Measurements from ENCODE around the gene SNX6.

Gene SNX6

DNA sequence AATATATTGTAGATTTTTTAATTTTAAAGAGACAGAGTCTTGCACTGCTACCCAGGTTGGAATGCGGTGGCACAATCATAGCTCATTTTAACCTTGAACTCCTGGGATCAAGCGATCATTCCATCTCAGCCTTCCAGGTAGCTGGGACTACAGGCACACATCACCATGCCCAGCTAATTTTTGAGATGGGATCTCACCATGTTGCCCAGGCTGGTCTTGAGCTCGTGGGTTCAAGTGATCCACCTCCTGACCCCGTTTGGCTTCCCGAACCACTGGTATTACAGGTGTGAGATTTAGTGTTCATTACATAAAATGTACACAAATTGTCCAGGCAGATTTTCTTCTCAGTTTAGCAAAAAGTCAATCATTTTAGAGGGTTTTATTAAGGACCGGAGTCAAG is 13.6 kb downstream of the SNX6 start:
- H3K36me3 ChIP-seq (ENCODE audit: control insufficient read depth, low read length): peaks cover 8% of the 10 kb centered on the region

DNA sequence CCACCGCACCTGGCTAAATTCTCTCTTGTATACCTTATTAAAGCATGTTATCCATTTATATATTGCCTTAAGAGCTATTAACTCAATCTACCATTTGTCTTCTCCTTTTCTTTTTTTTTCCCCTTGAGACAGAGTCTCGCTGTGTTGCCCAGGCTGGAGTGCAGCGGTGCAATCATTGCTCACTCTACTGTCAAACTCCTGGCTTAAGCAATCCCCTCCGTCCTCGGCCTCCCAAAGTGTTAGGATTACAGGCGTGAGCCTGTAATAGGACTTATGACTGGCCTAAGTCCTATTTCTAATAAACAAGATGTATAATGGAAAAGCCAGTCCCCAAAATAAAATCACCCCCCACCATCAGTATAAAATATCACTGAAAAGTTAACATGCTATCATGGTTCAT is 14.4 kb downstream of the SNX6 start:
- Histone ChIP-seq H3K27me3 (ENCODE audit: control insufficient read depth, low read length) (no peaks in the 10 kb centered on the region), H3K9me2 (replicated peaks; ENCODE audit: control insufficient read depth, low read length) (no peaks in the 10 kb centered on the region), H3K79me2 (ENCODE audit: control insufficient read depth, low read length) (no peaks in the 10 kb centered on the region), H3F3A (ENCODE audit: control insufficient read depth, insufficient read depth) (0 out of 2 replicates have a peak, but pooled peaks cover 1% of the 10 kb centered on the region), H3K4me1 (ENCODE audit: control insufficient read depth, low read length) (no peaks in the 10 kb centered on the region), H3K9me3 (ENCODE audit: control insufficient read depth, insufficient read depth, low read length) (no peaks in the 10 kb centered on the region), H3K4me3 (ENCODE audit: low read length) (no peak overlapping the region), H3K27ac (ENCODE audit: low read depth, low read length) (no peak overlapping the region), H3K36me3 (ENCODE audit: control insufficient read depth, low read length) (peaks cover 4% of the 10 kb centered on the region), H3K4me2 (ENCODE audit: low read length) (no peak overlapping the region), H4K20me1 (ENCODE audit: control insufficient read depth, insufficient read depth, low read depth, low read length) (no peaks in the 10 kb centered on the region)
- TF ChIP-seq, protein P1, sequence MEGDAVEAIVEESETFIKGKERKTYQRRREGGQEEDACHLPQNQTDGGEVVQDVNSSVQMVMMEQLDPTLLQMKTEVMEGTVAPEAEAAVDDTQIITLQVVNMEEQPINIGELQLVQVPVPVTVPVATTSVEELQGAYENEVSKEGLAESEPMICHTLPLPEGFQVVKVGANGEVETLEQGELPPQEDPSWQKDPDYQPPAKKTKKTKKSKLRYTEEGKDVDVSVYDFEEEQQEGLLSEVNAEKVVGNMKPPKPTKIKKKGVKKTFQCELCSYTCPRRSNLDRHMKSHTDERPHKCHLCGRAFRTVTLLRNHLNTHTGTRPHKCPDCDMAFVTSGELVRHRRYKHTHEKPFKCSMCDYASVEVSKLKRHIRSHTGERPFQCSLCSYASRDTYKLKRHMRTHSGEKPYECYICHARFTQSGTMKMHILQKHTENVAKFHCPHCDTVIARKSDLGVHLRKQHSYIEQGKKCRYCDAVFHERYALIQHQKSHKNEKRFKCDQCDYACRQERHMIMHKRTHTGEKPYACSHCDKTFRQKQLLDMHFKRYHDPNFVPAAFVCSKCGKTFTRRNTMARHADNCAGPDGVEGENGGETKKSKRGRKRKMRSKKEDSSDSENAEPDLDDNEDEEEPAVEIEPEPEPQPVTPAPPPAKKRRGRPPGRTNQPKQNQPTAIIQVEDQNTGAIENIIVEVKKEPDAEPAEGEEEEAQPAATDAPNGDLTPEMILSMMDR (IDR thresholded peaks at IDR 0.05; ENCODE audit: low read depth, low read length, poor library complexity, severe bottlenecking): no peak
- TF ChIP-seq EZH2phosphoT487 (IDR thresholded peaks at IDR 0.05; ENCODE audit: borderline replicate concordance, low read length): no peak

More for the DNA sequence above, 13.6 kb downstream of the SNX6 start:
- Histone ChIP-seq H4K20me1 (ENCODE audit: control insufficient read depth, insufficient read depth, low read depth, low read length) (no peaks in the 10 kb centered on the region), H3K9me2 (replicated peaks; ENCODE audit: control insufficient read depth, low read length) (no peaks in the 10 kb centered on the region), H3K27me3 (ENCODE audit: control insufficient read depth, low read length) (no peaks in the 10 kb centered on the region), H3K9me3 (ENCODE audit: control insufficient read depth, insufficient read depth, low read length) (no peaks in the 10 kb centered on the region), H3F3A (ENCODE audit: control insufficient read depth, insufficient read depth) (no peaks in the 10 kb centered on the region), H3K27ac (ENCODE audit: low read depth, low read length) (no peak overlapping the region), H3K79me2 (ENCODE audit: control insufficient read depth, low read length) (peaks cover 5% of the 10 kb centered on the region), H3K4me2 (ENCODE audit: low read length) (no peak overlapping the region), H3K4me3 (ENCODE audit: low read length) (no peak overlapping the region), H3K4me1 (ENCODE audit: control insufficient read depth, low read length) (no peaks in the 10 kb centered on the region)
- TF ChIP-seq EZH2phosphoT487 (IDR thresholded peaks at IDR 0.05; ENCODE audit: borderline replicate concordance, low read length): no peak
- TF ChIP-seq, protein P1 (IDR thresholded peaks at IDR 0.05; ENCODE audit: low read depth, low read length, poor library complexity, severe bottlenecking): no peak

DNA sequence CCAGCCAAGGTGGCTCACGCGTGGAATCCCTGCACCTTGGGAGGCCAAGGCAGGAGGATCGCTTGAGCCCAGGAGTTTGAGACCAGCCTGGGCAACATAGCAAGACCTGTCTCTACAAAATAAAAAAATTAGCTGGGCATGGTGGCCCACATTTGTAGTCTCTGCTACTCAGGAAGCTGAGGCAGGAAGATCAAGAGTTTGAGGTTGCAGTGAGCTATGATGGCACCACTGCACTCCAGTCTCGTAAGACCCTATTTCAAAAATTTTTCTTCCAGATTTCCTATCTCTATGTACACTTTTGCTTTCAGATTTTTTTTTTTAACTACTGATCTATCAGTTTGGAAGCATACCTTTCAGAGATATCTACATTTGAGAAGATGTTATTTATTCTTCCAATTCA is 15.3 kb downstream of the SNX6 start:
- TF ChIP-seq, protein P1 (IDR thresholded peaks at IDR 0.05; ENCODE audit: low read depth, low read length, poor library complexity, severe bottlenecking): no peak
- no peak for TF ChIP-seq EZH2phosphoT487 (IDR thresholded peaks at IDR 0.05; ENCODE audit: borderline replicate concordance, low read length)
- no peaks in the 10 kb centered on the region for H4K20me1 ChIP-seq (ENCODE audit: control insufficient read depth, insufficient read depth, low read depth, low read length)
- no peak overlapping the region for H3K27ac ChIP-seq (ENCODE audit: low read depth, low read length)

More for the DNA sequence above, 15.3 kb downstream of the SNX6 start:
- Histone ChIP-seq H3K36me3 (ENCODE audit: control insufficient read depth, low read length) (peaks cover 4% of the 10 kb centered on the region; the same call in 1 of the 2 replicates), H3F3A (ENCODE audit: control insufficient read depth, insufficient read depth) (peaks cover 2% of the 10 kb centered on the region; the same call in 1 of the 2 replicates), H3K27me3 (ENCODE audit: control insufficient read depth, low read length) (no peaks in the 10 kb centered on the region), H3K4me3 (ENCODE audit: low read length) (no peak overlapping the region), H3K4me2 (ENCODE audit: low read length) (no peak overlapping the region), H3K79me2 (ENCODE audit: control insufficient read depth, low read length) (no peaks in the 10 kb centered on the region), H3K4me1 (ENCODE audit: control insufficient read depth, low read length) (no peaks in the 10 kb centered on the region), H3K9me3 (ENCODE audit: control insufficient read depth, insufficient read depth, low read length) (no peaks in the 10 kb centered on the region), H3K9me2 (replicated peaks; ENCODE audit: control insufficient read depth, low read length) (no peaks in the 10 kb centered on the region)

All from DOHH2 (cell line).